A549 (cell line): ENCODE results near the gene HCFC2.

Experiments used
- JUNB ChIP-seq: fragments of >200 bp; sonication (Bioruptor Twin); formaldehyde crosslinking; IDR thresholded peaks from 2 replicates; pipeline ENCODE4 v1.6.1; 2016
- POLR2A ChIP-seq: IDR thresholded peaks from 2 replicates; pipeline ENCODE4 v1.6.1; 2012; ENCODE audit warnings: mild to moderate bottlenecking, low read length
- POLR2AphosphoS2 ChIP-seq: conservative IDR thresholded peaks from 2 replicates; pipeline ENCODE4 v1.6.1; 2012; ENCODE audit warnings: low read length, improper control_type of control experiment, inconsistent platforms
- ZNF302 ChIP-seq: fragments of 250-450 bp; sonication (Bioruptor Pico); IDR thresholded peaks from 2 replicates; pipeline ENCODE4 v1.9.0; 2021; ENCODE audit warnings: inconsistent platforms, mild to moderate bottlenecking, moderate library complexity
- TF ChIP-seq, protein P1 (sequence below): fragments of >200 bp; sonication (Bioruptor Twin); formaldehyde crosslinking; IDR thresholded peaks from 3 replicates; pipeline ENCODE4 v1.5.1; 2016

DNA sequence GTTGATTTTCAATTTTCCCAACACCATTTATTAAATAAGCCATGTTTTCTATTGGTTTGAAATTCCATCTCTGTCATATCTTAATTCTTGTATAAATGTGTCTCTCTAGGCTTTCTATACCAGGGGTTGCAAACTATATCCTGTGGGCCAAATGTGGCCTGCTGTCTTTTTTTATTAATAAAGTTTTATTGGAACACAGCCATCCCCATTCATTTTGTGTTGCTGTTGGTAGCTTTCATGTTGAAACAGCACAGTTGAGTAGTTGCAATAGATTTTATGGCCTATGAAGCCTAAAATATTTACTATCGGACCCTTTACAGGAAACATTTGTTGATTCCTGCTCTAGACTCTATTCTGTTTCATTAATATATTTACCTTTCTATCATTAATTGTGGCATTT, 9.4 kb downstream of the HCFC2 start:
- TF ChIP-seq POLR2A (no peak), ZNF302 (no peak), POLR2AphosphoS2 (no peak), JUNB (no peak)
- TF ChIP-seq, protein P1, sequence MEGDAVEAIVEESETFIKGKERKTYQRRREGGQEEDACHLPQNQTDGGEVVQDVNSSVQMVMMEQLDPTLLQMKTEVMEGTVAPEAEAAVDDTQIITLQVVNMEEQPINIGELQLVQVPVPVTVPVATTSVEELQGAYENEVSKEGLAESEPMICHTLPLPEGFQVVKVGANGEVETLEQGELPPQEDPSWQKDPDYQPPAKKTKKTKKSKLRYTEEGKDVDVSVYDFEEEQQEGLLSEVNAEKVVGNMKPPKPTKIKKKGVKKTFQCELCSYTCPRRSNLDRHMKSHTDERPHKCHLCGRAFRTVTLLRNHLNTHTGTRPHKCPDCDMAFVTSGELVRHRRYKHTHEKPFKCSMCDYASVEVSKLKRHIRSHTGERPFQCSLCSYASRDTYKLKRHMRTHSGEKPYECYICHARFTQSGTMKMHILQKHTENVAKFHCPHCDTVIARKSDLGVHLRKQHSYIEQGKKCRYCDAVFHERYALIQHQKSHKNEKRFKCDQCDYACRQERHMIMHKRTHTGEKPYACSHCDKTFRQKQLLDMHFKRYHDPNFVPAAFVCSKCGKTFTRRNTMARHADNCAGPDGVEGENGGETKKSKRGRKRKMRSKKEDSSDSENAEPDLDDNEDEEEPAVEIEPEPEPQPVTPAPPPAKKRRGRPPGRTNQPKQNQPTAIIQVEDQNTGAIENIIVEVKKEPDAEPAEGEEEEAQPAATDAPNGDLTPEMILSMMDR: no peak
